Left ventricle myocardium inferior (tissue), 1 donor: ENCODE results near the gene NHLH2. TPM values are rescaled to one million over a fixed set of nuclear protein-coding genes. Genes with fewer than 3 reads are reported as not detected.

Experiments
- DNase-seq: peaks from one replicate; pipeline ENCODE4 v3.0.0-alpha.2; 2020
- H3K27ac ChIP-seq: fragments of 200-600 bp; replicated peaks from 2 replicates; pipeline ENCODE4 v1.8.0; 2021
- H3K27me3 ChIP-seq: fragments of 200-600 bp; 2 replicates; pipeline ENCODE4 v1.8.0; 2021; ENCODE audit warnings: low read depth
- H3K36me3 ChIP-seq: fragments of 200-600 bp; 2 replicates; pipeline ENCODE4 v1.8.0; 2021
- H3K4me1 ChIP-seq: fragments of 200-600 bp; 2 replicates; pipeline ENCODE4 v1.8.0; 2021
- H3K4me3 ChIP-seq: fragments of 200-600 bp; 2 replicates; pipeline ENCODE4 v1.8.0; 2021; ENCODE audit warnings: mild to moderate bottlenecking, moderate library complexity
- H3K9me3 ChIP-seq: fragments of 200-600 bp; replicated peaks from 2 replicates; pipeline ENCODE4 v1.8.0; 2021
- CTCF ChIP-seq: fragments of 200-600 bp; IDR thresholded peaks from 2 replicates; pipeline ENCODE4 v1.8.0; 2021; ENCODE audit warnings: antibody characterized with exemption, mild to moderate bottlenecking, borderline replicate concordance
- intact Hi-C: fragments of 100-400 bp; cut with micrococcal nuclease; formaldehyde crosslinking; loops from one replicate; pipeline ENCODE4 v1.11.0; 2022
- total RNA-seq: library from RNA; stranded (reverse); fragmentation: NEBNext Ultra II Directional; extraction: Animal tissue kit (Norgen Biotek cat#: 25700); gene quantifications from one replicate; pipeline ENCODE4 v1.2.1, GENCODE V29; 2021
- donor health status: DM: no; HTN: yes; CAD: no; lungs with severe emphysema.

The NHLH2 gene
- total RNA-seq, 1 donor from 2014 or later = not detected

- no peaks in the 10 kb centered on the region for H3K27me3 ChIP-seq
- no peak for TF ChIP-seq CTCF
- H3K9me3 ChIP-seq = peaks cover 4% of the 10 kb centered on the region
- no peak overlapping the region for H3K27ac ChIP-seq
- DNase-seq = no peak
- no peaks in the 10 kb centered on the region for H3K36me3 ChIP-seq
- peaks cover 18% of the 10 kb centered on the region for H3K4me1 ChIP-seq
- H3K4me3 ChIP-seq = no peak overlapping the region
- intact Hi-C loops = no loop called here
Observed at GRCh38 chr1:115815694-115816093, 25.2 kb downstream of the NHLH2 start.

GRCh38 chr1:115814685-115815398 lies 26.1 kb downstream of the NHLH2 start:
- intact Hi-C loops = no loop called here
- Histone ChIP-seq H3K4me3 (no peak overlapping the region), H3K27ac (no peak overlapping the region), H3K4me1 (peaks cover 25% of the 10 kb centered on the region), H3K27me3 (no peaks in the 10 kb centered on the region), H3K9me3 (peaks cover 3% of the 10 kb centered on the region), H3K36me3 (no peaks in the 10 kb centered on the region)
- no peak for DNase-seq
- no peak for TF ChIP-seq CTCF

GRCh38 chr1:115813727-115814126 lies 27.2 kb downstream of the NHLH2 start:
- Histone ChIP-seq H3K4me1 (peaks cover 31% of the 10 kb centered on the region), H3K27me3 (no peaks in the 10 kb centered on the region), H3K4me3 (no peak overlapping the region), H3K27ac (no peak overlapping the region), H3K36me3 (no peaks in the 10 kb centered on the region), H3K9me3 (no peaks in the 10 kb centered on the region)
- DNase-seq = no peak
- intact Hi-C loops = no loop called here
- TF ChIP-seq CTCF = no peak

- intact Hi-C loops = no loop called here
- H3K27me3 ChIP-seq = no peaks in the 10 kb centered on the region
- H3K36me3 ChIP-seq = no peaks in the 10 kb centered on the region
- H3K4me3 ChIP-seq = no peak overlapping the region
- no peak overlapping the region for H3K27ac ChIP-seq
- DNase-seq = no peak
- peaks cover 31% of the 10 kb centered on the region for H3K4me1 ChIP-seq
- no peak for TF ChIP-seq CTCF
- peaks cover 4% of the 10 kb centered on the region for H3K9me3 ChIP-seq
Observed at GRCh38 chr1:115811140-115811828, 29.6 kb downstream of the NHLH2 start.

- no peak for TF ChIP-seq CTCF
- Histone ChIP-seq H3K27ac (no peak overlapping the region), H3K27me3 (no peaks in the 10 kb centered on the region), H3K36me3 (no peaks in the 10 kb centered on the region), H3K4me3 (no peak overlapping the region), H3K9me3 (peaks cover 6% of the 10 kb centered on the region), H3K4me1 (peaks cover 24% of the 10 kb centered on the region)
- no peak for DNase-seq
- intact Hi-C loops = no loop called here
Observed at GRCh38 chr1:115810609-115811008, 30.3 kb downstream of the NHLH2 start.
